CD14-positive monocyte (primary cell): ENCODE results near the gene ANKRD29. TPM values are rescaled to one million over a fixed set of nuclear protein-coding genes. Genes with fewer than 3 reads are reported as not detected.

Experiments
- DNase-seq, 3 donors: peaks; one replicate each; pipeline ENCODE4 v3.0.0-alpha.2; 2011 to 2022
- H2AFZ ChIP-seq: 2 replicates; pipeline ENCODE4 v1.6.0; 2012; ENCODE audit warnings: mild to moderate bottlenecking, low read depth, low read length, inconsistent platforms; ENCODE audit not compliant: insufficient read depth, poor library complexity, severe bottlenecking
- H3K27ac ChIP-seq, 2 donors: 1 replicate in 1 of 2; 2 replicates in 1 of 2; pipeline ENCODE4 v1.5.1; 2012 to 2013; ENCODE audit warnings: low read length in 2 of 2, control low read depth in 1 of 2, inconsistent platforms in 1 of 2, low read depth in 1 of 2, mild to moderate bottlenecking in 1 of 2
- H3K27me3 ChIP-seq, 2 donors: one replicate each; pipeline versions ENCODE4 v1.6.0 to v1.6.1; 2011 to 2013; ENCODE audit warnings: low read length in 2 of 2; ENCODE audit not compliant: control insufficient read depth in 2 of 2, insufficient read depth in 2 of 2
- H3K36me3 ChIP-seq, 2 donors: replicated peaks in 1 of 2; 1 replicate in 1 of 2; 2 replicates in 1 of 2; pipeline versions ENCODE4 v1.5.1 to v1.6.1; 2012 to 2013; ENCODE audit warnings: low read length in 2 of 2, control low read depth in 1 of 2, inconsistent platforms in 1 of 2, mild to moderate bottlenecking in 1 of 2; ENCODE audit not compliant: insufficient read depth in 2 of 2, control insufficient read depth in 1 of 2
- H3K4me1 ChIP-seq, 2 donors: 1 replicate in 1 of 2; 2 replicates in 1 of 2; pipeline versions ENCODE4 v1.5.1 to v1.6.1; 2012 to 2013; ENCODE audit warnings: low read length in 2 of 2, control low read depth in 1 of 2, inconsistent platforms in 1 of 2, mild to moderate bottlenecking in 1 of 2, moderate library complexity in 1 of 2; ENCODE audit not compliant: insufficient read depth in 2 of 2, control insufficient read depth in 1 of 2
- H3K4me2 ChIP-seq: replicated peaks from 2 replicates; pipeline ENCODE3; 2012; ENCODE audit warnings: low read length, moderate library complexity, mild to moderate bottlenecking; ENCODE audit not compliant: poor library complexity, severe bottlenecking; ENCODE audit errors: extremely low read depth
- H3K4me3 ChIP-seq, 3 experiments: fragments of 200-600 bp in 1 of 3; sonication (generic) in 1 of 3; replicated peaks in 1 of 3; 1 replicate in 2 of 3; 2 replicates in 1 of 3; pipeline ENCODE4 v1.5.1; 2011 to 2013; ENCODE audit warnings: low read length in 3 of 3, mild to moderate bottlenecking in 3 of 3, control low read depth in 2 of 3, low read depth in 2 of 3, inconsistent platforms in 1 of 3, moderate library complexity in 1 of 3
- H3K79me2 ChIP-seq: 2 replicates; pipeline ENCODE4 v1.6.0; 2012; ENCODE audit warnings: mild to moderate bottlenecking, control low read depth, inconsistent platforms, low read length, moderate library complexity; ENCODE audit not compliant: insufficient read depth
- H3K9ac ChIP-seq: 2 replicates; pipeline ENCODE4 v1.6.0; 2017; ENCODE audit warnings: low read length, mild to moderate bottlenecking; ENCODE audit not compliant: insufficient read depth, poor library complexity, severe bottlenecking
- H3K9me3 ChIP-seq, 2 donors: replicated peaks in 1 of 2; 1 replicate in 1 of 2; 2 replicates in 1 of 2; pipeline versions ENCODE4 v1.5.1 to v1.6.1; 2012 to 2013; ENCODE audit warnings: low read length in 2 of 2, control low read depth in 1 of 2; ENCODE audit not compliant: control insufficient read depth in 1 of 2, insufficient read depth in 1 of 2
- H4K20me1 ChIP-seq: 2 replicates; pipeline ENCODE4 v1.6.0; 2012; ENCODE audit warnings: mild to moderate bottlenecking, low read length, control low read depth, moderate library complexity; ENCODE audit not compliant: insufficient read depth
- H3K27ac Mint-ChIP-seq, 7 donors: one replicate each; pipeline ENCODE4 v1.8.0; 2020; ENCODE audit warnings: mild to moderate bottlenecking in 7 of 7, mixed read lengths in 7 of 7, moderate library complexity in 6 of 7, inconsistent platforms in 2 of 7
- H3K27me3 Mint-ChIP-seq, 3 donors: one replicate each; pipeline ENCODE4 v1.8.0; 2021 to 2022; ENCODE audit warnings: low read depth in 3 of 3, mild to moderate bottlenecking in 3 of 3, mixed read lengths in 3 of 3, moderate library complexity in 3 of 3, inconsistent platforms in 1 of 3
- H3K36me3 Mint-ChIP-seq, 2 donors: one replicate each; pipeline ENCODE4 v1.8.0; 2020; ENCODE audit warnings: mixed read lengths in 2 of 2, inconsistent platforms in 1 of 2, mild to moderate bottlenecking in 1 of 2
- H3K4me1 Mint-ChIP-seq: one replicate; pipeline ENCODE4 v1.8.0; 2020; ENCODE audit warnings: mild to moderate bottlenecking, mixed read lengths
- H3K4me3 Mint-ChIP-seq, 2 donors: one replicate each; pipeline ENCODE4 v1.8.0; 2020; ENCODE audit warnings: mild to moderate bottlenecking in 2 of 2, mixed read lengths in 2 of 2, moderate library complexity in 1 of 2
- H3K9me3 Mint-ChIP-seq, 7 donors: one replicate each; pipeline ENCODE4 v1.8.0; 2020 to 2022; ENCODE audit warnings: mixed read lengths in 7 of 7, mild to moderate bottlenecking in 6 of 7, moderate library complexity in 6 of 7, inconsistent platforms in 2 of 7
- CTCF ChIP-seq: fragments of 200-600 bp; IDR thresholded peaks from one replicate; pipeline ENCODE4 v1.8.0; 2022; ENCODE audit warnings: antibody characterized with exemption, mild to moderate bottlenecking
- WGBS: methylation state at CpG from one replicate; pipeline ENCODE4 v1.1.5; 2013; ENCODE audit warnings: missing lambda C conversion rate; ENCODE audit not compliant: insufficient coverage; 5-methylcytosine and 5-hydroxymethylcytosine counted together
- intact Hi-C, 2 donors: fragments of 100-400 bp; cut with micrococcal nuclease; formaldehyde crosslinking; loops; one replicate each; pipeline versions ENCODE4 v1.15.0 to v1.15.1; 2023
- polyA plus RNA-seq, 3 donors: library from polyadenylated mRNA; depleted of rRNA in 1 of 3; unstranded in 2 of 3; stranded (reverse) in 1 of 3; fragments of 300-500 nt in 2 of 3; fragments of >200 nt in 1 of 3; fragmentation: Illumina TruSeq in 2 of 3; gene quantifications; 1 replicate in 2 of 3; 2 replicates in 1 of 3; pipeline ENCODE4 v1.2.3, GENCODE V29; 2012 to 2021

The ANKRD29 gene
- polyA plus RNA-seq, 3 donors = 0.03 to 0.11 TPM; not detected in 1

DNA sequence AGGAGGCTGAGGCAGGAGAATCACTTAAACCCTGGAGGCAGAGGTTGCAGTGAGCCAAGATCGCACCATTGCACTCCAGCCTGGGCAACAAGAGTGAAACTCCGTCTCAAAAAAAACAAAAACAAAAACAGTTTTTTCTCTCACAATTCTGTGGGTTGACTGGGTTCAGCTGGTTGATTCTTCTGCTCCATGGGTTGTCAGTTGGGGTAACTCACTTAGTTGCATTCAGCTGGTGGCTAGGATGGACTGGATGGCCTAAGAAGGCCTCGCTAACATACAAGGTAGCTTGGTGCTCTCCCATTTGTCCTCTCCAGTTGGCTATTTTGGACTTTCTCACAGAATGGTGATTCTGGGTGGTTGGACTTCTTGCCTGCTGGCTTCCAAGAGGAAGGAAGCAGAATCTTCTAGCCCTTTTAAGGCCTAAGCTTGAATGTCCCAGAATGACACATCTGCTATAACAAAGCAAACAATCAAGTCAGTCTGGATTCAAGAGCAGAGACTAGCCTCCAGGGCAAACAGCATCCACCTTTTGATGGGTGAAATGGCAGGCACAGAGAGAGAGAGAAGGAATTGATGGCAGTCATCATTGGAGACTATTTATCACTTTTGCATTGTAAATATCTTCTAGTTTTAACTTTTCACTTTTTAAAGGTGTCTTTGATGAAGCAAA, 44.4 kb upstream of the ANKRD29 start:
- Mint-ChIP-seq H3K27me3 (peaks cover 6 to 11% (median 8%) of the 10 kb centered on the region in 3 donors), H3K27ac (peak overlapping the region in 1 of 7 donors; percentile 33), H3K9me3 (peaks cover 3 to 13% (median 6%) of the 10 kb centered on the region in 7 donors), H3K4me3 (no peak overlapping the region), H3K4me1 (no peaks in the 10 kb centered on the region), H3K36me3 (no peaks in the 10 kb centered on the region)
- no peak overlapping the region for H3K27ac ChIP-seq
- no peaks in the 10 kb centered on the region for H3K79me2 ChIP-seq
- H3K4me3 ChIP-seq = no peak overlapping the region
- H3K9me3 ChIP-seq = peaks cover 0 to 3% of the 10 kb centered on the region in 2 donors
- no peaks in the 10 kb centered on the region for H3K4me1 ChIP-seq
- H3K36me3 ChIP-seq = no peaks in the 10 kb centered on the region
- H3K27me3 ChIP-seq = no peaks in the 10 kb centered on the region
- WGBS = 71% methylated on average over 1 of the region's 3 CpGs
- no peak overlapping the region for H2AFZ ChIP-seq
- no peaks in the 10 kb centered on the region for H4K20me1 ChIP-seq
- DNase-seq = no peak
- intact Hi-C loops = no loop called here
- H3K9ac ChIP-seq = no peak overlapping the region
- TF ChIP-seq CTCF = no peak
- H3K4me2 ChIP-seq = no peak overlapping the region

- no peak overlapping the region for H3K4me2 ChIP-seq
- no peak for DNase-seq
- intact Hi-C loops = no loop called here
- H3K36me3 Mint-ChIP-seq = no peaks in the 10 kb centered on the region
- H3K4me1 ChIP-seq = no peaks in the 10 kb centered on the region
- no peak overlapping the region for H3K27ac ChIP-seq
- H2AFZ ChIP-seq = no peak overlapping the region
- H3K9ac ChIP-seq = no peak overlapping the region
- H3K27ac Mint-ChIP-seq = no peak overlapping the region
- no peaks in the 10 kb centered on the region for H3K4me1 Mint-ChIP-seq
- no peak overlapping the region for H3K4me3 ChIP-seq
- H3K36me3 ChIP-seq = no peaks in the 10 kb centered on the region
- peaks cover 0 to 3% of the 10 kb centered on the region in 2 donors for H3K9me3 ChIP-seq
- no peak overlapping the region for H3K4me3 Mint-ChIP-seq
- no peaks in the 10 kb centered on the region for H3K79me2 ChIP-seq
- no peaks in the 10 kb centered on the region for H3K27me3 ChIP-seq
- H3K27me3 Mint-ChIP-seq = peaks cover 10 to 12% (median 10%) of the 10 kb centered on the region in 3 donors
- TF ChIP-seq CTCF = no peak
- H4K20me1 ChIP-seq = no peaks in the 10 kb centered on the region
- H3K9me3 Mint-ChIP-seq = peaks cover 2 to 10% (median 8%) of the 10 kb centered on the region in 7 donors
These were observed 42.1 kb upstream of the ANKRD29 start for GRCh38 chr18:23704806-23705205.
